ENCODE results near the gene VANGL1.

GRCh38 chr1:115666206-115666605 is 24.4 kb downstream of the VANGL1 start:
- TF ChIP-seq CTCF (IDR thresholded peaks at IDR 0.05) (no peak), POLR2A (IDR thresholded peaks at IDR 0.05) (no peak)
